Activated CD8-positive, alpha-beta memory T cell treated with anti-CD3 and anti-CD28 coated beads, Interleukin-2, amount 50 U/mL, for 24 hours (primary cell): Measurements from ENCODE around the gene ERVW-1.

Experiments used
- DNase-seq: peaks from one replicate; pipeline ENCODE4 v3.0.0-alpha.2; 2020; ENCODE audit errors: extremely low read depth

ERVW-1 gene

GRCh38 chr7:92423710-92424131, 54.0 kb downstream of the ERVW-1 start:
- DNase-seq: no peak

GRCh38 chr7:92422926-92423325, 54.8 kb downstream of the ERVW-1 start:
- no peak for DNase-seq

GRCh38 chr7:92421676-92422435, 55.9 kb downstream of the ERVW-1 start:
- DNase-seq: no peak
